CD4-positive, alpha-beta T cell treated with Interleukin-4 for 1 hour (primary cell): ENCODE data around the gene CCDC152.
"Not testable (repeated sequence)": the region's sequence is repeated elsewhere in the genome, so short reads cannot be mapped to it uniquely, and the experiment has no call there.

Experiments
- DNase-seq, 2 donors: peaks; one replicate each; pipeline ENCODE4 v3.0.0-alpha.2; 2020 to 2022

Gene CCDC152, protein sequence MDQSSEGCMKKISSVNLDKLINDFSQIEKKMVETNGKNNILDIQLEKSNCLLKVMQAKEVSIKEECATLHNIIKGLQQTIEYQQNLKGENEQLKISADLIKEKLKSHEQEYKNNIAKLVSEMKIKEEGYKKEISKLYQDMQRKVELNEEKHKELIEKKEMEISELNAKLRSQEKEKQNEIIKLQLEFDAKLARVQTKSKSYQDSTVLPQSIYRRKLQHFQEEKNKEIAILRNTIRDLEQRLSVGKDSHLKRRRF

GRCh38 chr5:42756606-42757601 is at the start of gene CCDC152:
Gene CCDC152 (plus strand): TSS chr5:42756818. CDS start chr5:42759122, 2,304 bp downstream.
- peak; percentile 24 to 56 for DNase-seq

DNA sequence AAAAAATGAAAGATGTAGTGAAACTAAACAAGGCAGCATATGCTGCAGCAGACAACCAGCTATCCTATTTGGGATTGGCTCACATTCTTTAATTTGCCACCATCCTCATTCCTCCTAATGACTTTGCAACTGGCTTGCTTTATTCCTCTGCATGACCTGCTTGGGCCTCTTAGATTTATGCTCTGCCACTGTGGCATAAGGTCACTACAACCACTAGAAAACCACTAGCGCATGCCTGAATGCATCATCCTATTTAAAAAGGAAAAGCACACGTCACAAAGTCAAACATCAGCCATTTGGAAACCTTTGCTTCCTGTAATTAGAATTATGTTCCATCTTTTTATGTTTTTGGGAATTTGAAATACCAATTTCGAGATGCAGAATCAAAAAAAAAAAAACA is 40.8 kb upstream of the CCDC152 start:
- DNase-seq = no peak

DNA sequence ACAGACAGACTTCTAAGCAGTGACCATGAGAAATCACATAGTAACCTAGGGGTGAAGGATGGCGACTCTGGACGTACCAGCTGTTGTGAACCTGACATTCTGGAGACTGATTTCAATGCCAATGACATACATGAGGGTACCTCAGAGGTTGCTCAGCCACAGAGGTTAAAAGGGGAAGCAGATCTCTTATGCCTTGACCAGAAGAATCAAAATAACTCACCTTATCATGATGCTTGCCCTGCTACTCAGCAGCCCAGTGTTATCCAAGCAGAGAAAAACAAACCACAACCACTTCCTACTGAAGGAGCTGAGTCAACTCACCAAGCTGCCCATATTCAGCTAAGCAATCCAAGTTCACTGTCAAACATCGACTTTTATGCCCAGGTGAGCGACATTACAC is 38.0 kb upstream of the CCDC152 start:
- DNase-seq = peak in 1 of 2 donors; percentile 38

DNA sequence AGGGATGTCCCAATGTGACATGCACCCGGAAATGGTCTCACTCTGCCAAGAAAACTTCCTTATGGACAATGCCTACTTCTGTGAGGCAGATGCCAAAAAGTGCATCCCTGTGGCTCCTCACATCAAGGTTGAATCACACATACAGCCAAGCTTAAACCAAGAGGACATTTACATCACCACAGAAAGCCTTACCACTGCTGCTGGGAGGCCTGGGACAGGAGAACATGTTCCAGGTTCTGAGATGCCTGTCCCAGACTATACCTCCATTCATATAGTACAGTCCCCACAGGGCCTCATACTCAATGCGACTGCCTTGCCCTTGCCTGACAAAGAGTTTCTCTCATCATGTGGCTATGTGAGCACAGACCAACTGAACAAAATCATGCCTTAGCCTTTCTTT is 37.6 kb upstream of the CCDC152 start:
- no peak for DNase-seq

DNA sequence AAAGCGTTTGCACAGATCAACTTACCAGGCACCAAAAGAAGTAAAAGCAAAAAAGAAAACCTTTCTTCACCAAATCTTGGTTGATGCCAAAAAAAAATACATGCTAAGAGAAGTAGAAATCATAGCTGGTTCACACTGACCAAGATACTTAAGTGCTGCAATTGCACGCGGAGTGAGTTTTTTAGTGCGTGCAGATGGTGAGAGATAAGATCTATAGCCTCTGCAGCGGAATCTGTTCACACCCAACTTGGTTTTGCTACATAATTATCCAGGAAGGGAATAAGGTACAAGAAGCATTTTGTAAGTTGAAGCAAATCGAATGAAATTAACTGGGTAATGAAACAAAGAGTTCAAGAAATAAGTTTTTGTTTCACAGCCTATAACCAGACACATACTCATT is 36.4 kb upstream of the CCDC152 start:
- DNase-seq = peak in 1 of 2 donors; percentile 28

GRCh38 chr5:42721484-42721883 is 35.1 kb upstream of the CCDC152 start:
- no peak for DNase-seq

DNA sequence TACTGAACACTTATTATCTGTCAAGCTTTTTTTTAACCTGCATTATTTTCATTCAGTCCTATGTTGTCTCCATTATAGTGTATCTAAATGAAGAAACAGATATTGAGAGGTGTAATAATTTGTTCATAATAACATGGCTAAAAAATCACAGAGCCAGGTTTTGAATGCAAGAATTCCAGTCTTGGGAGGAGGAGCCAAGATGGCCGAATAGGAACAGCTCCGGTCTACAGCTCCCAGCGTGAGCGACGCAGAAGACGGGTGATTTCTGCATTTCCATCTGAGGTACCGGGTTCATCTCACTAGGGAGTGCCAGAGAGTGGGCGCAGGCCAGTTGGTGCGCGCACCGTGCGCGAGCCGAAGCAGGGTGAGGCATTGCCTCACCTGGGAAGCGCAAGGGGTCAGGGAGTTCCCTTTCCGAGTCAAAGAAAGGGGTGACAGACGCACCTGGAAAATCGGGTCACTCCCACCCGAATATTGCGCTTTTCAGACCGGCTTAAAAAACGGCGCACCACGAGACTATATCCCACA is 22.0 kb upstream of the CCDC152 start:
- not testable (repeated sequence) for DNase-seq

DNA sequence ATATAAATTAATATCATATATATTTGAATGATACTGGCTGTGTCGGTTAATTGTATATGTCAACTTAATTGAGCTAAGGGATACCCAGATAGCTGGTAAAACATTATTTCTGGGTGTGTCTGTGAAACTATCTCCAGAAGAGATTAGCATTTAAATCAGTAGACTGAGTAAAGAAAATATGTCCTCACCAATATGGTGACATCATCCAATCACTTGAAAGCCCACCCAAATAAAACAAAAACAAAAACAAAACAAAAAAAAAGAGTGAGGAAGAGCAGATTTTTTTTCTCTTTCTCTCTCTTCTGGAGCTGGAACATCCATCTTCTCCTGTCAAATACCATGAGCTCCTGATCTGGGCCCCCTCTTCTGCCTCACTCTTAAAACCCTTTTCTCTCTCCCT is 15.7 kb upstream of the CCDC152 start:
- DNase-seq = no peak

- no peak for DNase-seq
Measured at GRCh38 chr5:42745426-42745825, 11.2 kb upstream of the CCDC152 start.

GRCh38 chr5:42745856-42746255 is 10.8 kb upstream of the CCDC152 start:
- no peak for DNase-seq

- peak in 1 of 2 donors; percentile 16 for DNase-seq
Measured at GRCh38 chr5:42749020-42749419, 7.6 kb upstream of the CCDC152 start.

DNA sequence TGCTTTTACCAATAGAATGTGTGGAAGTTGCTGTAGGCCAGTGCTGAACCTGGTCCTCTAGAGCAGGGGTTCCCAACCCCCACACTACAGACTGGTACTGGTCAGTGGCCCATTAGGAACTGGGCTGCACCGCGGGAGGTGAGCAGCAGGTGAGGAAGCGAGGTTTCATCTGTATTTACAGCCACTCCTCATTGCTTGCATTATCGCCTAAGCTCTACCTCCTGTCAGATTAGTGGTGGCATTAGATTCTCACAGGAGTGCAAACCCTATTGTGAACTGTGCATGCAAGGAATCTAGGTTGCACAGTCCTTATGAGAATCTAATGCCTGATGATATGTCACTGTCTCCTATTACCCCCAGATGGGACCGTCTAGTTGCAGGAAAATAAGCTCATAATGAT is 6.1 kb upstream of the CCDC152 start:
- no peak for DNase-seq

- DNase-seq = no peak
Measured at GRCh38 chr5:42751044-42751443, 5.6 kb upstream of the CCDC152 start.

DNA sequence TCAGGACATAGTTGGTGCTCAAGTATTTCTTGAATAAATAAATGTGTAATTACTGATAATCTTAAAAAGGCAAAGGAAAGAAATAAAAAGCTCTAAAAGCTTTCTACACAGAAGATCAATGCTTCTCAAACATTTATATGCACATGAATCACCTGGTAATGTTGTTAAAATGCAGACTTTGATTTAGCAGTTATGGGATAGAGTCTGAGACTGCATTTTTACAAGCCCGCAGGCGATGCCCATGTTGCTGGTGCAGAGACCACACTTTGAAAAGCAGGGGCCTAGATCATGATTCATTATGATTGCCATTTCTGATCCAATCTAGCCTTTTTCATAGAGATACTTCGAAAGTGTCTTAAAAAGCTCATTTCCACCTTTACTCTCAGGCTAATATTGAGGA is 3.5 kb upstream of the CCDC152 start:
- DNase-seq = no peak

DNA sequence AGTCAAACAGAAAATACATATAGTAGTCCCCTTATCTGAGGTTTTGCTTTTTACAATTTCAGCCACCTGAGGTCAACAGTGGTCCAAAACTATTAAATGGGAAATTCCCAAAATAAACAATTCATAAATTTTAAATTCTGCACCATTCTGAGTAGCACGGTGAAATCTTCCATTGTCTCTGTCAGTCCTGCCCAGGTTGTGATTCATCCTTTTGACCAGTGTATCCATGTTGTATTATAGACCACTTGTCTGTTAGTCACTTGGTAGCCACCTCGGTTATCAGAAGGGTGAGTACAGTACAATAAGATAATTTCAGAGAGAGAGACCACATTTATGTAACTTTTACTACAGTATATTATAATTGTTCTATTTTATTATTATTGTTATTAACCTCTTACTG is 2.8 kb downstream of the CCDC152 start:
- DNase-seq = no peak

DNA sequence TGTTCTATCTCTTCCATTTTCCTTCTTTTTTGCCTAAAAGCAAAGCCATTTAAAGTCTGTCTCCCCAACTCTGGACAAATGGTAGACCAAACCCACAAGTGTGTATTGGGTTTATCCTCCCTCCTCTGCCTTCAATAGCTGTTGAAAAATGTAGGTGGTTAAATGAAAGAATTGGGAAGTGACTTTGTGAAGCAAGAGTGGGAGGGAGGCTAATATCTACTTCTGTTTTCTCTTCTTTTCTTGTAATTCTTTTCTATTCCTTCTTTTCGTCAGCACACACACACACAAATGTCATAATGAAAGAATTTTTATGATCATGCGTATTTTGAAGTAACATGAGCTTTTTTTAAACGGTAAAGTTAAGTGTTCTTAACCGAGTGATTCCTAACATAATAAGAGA is 3.8 kb downstream of the CCDC152 start:
- no peak for DNase-seq

DNA sequence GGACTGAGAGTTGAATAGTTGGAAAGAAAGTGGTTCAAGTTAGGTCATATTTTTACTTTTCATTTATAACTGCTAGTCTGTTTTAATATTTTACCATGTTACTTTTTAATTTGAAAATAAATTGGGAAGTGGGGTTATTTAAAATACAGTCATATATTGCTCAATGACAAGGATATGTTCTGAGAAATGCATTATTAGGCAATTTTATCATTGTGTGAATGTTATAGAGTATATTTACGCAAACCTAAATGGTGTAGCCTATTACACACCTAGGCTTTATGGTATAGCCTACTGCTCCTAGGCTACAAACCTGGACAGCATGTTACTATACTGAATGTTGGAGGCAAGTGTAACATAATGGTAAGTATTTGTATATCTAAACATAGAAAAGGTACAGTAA is 5.2 kb downstream of the CCDC152 start:
- no peak for DNase-seq

DNA sequence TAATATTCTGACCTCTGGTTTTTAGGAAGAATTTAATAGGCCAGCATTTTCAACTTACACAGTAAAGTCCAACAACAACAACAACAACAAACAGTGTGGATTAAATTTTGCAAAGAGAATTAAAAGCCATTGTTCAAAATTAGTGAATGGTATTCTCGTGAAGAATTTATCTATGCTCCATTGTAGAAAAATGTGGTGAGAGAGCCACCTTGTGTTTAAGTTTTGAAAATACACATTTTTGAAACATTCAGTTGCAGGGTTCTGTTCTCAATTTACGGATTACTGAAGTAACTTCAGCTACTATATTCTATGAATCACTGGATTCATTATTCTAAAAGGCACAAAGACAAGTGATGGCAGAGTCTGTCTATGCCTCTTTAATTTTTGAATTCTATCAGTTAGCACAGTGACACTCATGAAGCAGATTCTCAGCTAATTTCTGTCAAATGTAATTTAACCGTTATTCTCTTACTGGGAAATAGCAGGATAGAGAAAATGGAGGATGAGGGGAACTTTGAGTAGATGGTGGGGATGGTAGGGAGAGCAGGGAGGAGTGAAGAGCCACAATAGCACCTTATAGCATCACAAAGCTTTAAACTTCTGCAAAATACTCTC is 11.0 kb downstream of the CCDC152 start:
- DNase-seq = peak in 1 of 2 donors; percentile 35

DNA sequence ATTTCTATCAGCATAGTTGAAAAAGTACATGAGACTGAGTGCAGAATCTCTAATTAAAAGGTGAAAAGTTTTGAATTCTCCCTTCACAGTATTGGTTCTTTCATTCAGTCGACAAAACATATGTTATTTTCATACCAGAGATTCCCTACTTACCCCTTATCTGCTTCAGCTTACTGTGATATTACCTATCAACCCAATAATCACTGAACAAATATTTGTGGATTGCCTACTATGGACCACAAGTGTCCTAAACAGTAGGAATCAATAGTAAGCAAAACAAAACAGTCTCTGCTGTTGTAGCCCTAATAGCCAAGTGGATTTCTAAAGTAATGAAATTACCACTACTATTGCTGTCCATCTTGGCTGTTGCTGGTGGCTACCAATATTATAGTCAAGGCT is 11.5 kb downstream of the CCDC152 start:
- no peak for DNase-seq

DNA sequence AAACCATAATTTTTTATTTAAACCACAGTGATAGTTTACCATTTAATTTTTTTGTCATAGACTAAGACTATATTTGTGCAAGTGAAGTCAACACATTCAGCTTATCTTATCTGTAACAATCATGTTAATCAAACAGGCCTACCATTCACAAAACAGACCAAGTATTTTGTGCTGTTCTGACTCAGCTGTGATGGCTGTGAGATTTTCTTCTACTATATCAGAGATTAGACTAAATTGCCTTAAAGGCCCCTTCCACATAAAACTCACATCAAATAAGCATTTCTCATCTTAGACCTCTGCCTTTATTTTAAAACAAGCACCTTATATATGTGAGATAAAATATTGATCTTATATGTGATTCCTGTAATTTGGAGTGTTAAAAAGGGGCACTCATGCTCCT is 13.4 kb downstream of the CCDC152 start:
- DNase-seq = no peak

GRCh38 chr5:42772265-42772993 is 15.8 kb downstream of the CCDC152 start:
- DNase-seq = no peak

GRCh38 chr5:42779083-42779482 is 22.5 kb downstream of the CCDC152 start:
- DNase-seq = no peak

DNA sequence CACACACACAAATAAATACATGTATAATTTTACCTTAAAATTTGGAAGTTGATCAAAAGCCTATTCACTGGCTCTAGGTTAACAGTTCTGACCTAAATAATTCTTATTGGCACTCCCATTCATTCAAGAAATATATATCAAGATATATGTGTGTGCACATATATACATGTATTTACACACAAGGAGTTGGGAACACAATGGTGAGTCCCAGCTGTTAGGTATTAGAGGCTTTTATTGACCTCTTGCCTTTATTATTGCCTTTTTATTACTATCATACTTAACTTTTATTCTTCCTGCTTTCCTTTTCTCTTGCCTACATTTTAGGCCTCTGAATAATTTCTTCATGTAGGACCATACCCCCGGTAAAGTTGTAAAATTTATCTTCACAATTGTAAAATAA is 25.0 kb downstream of the CCDC152 start:
- DNase-seq = no peak
